ENCODE data around the gene TNP2.

TNP2 gene

GRCh38 chr16:11242658-11243057, 26.5 kb downstream of the TNP2 start:
- no peak for DNase-seq (ENCODE audit: low read depth)
- TF ChIP-seq, protein P1, sequence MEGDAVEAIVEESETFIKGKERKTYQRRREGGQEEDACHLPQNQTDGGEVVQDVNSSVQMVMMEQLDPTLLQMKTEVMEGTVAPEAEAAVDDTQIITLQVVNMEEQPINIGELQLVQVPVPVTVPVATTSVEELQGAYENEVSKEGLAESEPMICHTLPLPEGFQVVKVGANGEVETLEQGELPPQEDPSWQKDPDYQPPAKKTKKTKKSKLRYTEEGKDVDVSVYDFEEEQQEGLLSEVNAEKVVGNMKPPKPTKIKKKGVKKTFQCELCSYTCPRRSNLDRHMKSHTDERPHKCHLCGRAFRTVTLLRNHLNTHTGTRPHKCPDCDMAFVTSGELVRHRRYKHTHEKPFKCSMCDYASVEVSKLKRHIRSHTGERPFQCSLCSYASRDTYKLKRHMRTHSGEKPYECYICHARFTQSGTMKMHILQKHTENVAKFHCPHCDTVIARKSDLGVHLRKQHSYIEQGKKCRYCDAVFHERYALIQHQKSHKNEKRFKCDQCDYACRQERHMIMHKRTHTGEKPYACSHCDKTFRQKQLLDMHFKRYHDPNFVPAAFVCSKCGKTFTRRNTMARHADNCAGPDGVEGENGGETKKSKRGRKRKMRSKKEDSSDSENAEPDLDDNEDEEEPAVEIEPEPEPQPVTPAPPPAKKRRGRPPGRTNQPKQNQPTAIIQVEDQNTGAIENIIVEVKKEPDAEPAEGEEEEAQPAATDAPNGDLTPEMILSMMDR (IDR thresholded peaks at IDR 0.05; ENCODE audit: low read length, missing control alignments): no peak
- no peak overlapping the region for H3K4me3 ChIP-seq (replicated peaks; ENCODE audit: low read depth, low read length)

GRCh38 chr16:11241480-11242204, 27.5 kb downstream of the TNP2 start:
- DNase-seq (ENCODE audit: low read depth): no peak
- TF ChIP-seq, protein P1 (IDR thresholded peaks at IDR 0.05; ENCODE audit: low read length, missing control alignments): no peak
- no peak overlapping the region for H3K4me3 ChIP-seq (replicated peaks; ENCODE audit: low read depth, low read length)

GRCh38 chr16:11240636-11241473, 28.3 kb downstream of the TNP2 start:
- no peak overlapping the region for H3K4me3 ChIP-seq (replicated peaks; ENCODE audit: low read depth, low read length)
- TF ChIP-seq, protein P1 (IDR thresholded peaks at IDR 0.05; ENCODE audit: low read length, missing control alignments): no peak
- DNase-seq (ENCODE audit: low read depth): no peak

GRCh38 chr16:11239644-11240632, 29.2 kb downstream of the TNP2 start:
- H3K4me3 ChIP-seq (replicated peaks; ENCODE audit: low read depth, low read length): no peak overlapping the region
- TF ChIP-seq, protein P1 (IDR thresholded peaks at IDR 0.05; ENCODE audit: low read length, missing control alignments): no peak
- DNase-seq (ENCODE audit: low read depth): no peak

DNA sequence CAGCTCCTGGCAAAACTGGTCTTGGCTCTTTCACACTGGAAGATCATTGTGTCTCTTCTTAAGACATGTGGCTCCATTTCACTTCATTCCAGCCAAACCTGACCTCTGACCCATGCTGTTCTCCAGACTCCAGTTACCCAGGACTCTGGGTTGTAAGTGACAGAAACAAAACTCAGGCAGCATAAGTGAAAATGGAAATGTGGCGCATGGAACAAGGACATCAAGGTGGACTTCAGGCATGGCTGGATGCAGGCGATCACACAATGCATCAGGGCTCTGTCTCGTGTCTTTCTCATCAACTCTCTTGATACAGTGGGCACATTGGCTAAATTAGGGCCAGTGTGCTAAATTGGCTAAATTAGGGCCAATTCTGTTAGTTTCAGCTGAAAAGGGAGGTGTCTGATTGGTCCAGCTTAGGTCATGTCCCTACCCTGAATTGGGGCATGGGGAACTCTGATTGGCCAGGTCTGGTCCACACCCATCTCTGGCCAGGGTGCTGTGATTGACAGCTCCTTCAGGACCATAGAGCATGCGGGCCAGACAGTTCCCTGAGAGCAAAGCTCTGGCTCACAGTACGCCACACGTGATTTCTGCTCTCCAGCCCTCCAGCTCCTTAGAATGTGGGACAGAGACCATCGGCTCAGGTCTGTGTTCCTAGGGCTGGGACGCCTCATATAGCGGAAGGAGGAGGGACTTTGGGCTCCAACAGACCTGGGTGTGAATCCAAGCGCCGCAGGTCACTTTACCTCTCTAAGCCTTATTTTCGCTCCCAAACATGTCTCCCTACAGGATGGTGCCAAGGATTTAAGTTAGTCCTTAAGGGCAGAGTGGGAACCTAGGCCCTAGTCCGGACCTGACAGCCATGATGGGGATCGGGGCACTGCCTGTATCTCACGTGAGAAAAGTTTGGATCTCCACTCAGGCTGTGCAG, 30.6 kb downstream of the TNP2 start:
- TF ChIP-seq, protein P1 (IDR thresholded peaks at IDR 0.05; ENCODE audit: low read length, missing control alignments): no peak
- no peak for DNase-seq (ENCODE audit: low read depth)
- no peak overlapping the region for H3K4me3 ChIP-seq (replicated peaks; ENCODE audit: low read depth, low read length)
